ENCODE results near the gene BAD.

- TF ChIP-seq, protein P1, sequence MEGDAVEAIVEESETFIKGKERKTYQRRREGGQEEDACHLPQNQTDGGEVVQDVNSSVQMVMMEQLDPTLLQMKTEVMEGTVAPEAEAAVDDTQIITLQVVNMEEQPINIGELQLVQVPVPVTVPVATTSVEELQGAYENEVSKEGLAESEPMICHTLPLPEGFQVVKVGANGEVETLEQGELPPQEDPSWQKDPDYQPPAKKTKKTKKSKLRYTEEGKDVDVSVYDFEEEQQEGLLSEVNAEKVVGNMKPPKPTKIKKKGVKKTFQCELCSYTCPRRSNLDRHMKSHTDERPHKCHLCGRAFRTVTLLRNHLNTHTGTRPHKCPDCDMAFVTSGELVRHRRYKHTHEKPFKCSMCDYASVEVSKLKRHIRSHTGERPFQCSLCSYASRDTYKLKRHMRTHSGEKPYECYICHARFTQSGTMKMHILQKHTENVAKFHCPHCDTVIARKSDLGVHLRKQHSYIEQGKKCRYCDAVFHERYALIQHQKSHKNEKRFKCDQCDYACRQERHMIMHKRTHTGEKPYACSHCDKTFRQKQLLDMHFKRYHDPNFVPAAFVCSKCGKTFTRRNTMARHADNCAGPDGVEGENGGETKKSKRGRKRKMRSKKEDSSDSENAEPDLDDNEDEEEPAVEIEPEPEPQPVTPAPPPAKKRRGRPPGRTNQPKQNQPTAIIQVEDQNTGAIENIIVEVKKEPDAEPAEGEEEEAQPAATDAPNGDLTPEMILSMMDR (IDR thresholded peaks at IDR 0.05) = no peak
- TF ChIP-seq HMGXB4 (CRISPR knock-in tag; IDR thresholded peaks at IDR 0.05) (no peak), AFF4 (CRISPR knock-in tag; IDR thresholded peaks at IDR 0.05; ENCODE audit: borderline replicate concordance) (no peak), SMAD3 (CRISPR knock-in tag; IDR thresholded peaks at IDR 0.05; ENCODE audit: borderline replicate concordance) (no peak), ZNF512 (CRISPR knock-in tag; IDR thresholded peaks at IDR 0.05; ENCODE audit: borderline replicate concordance) (no peak), ZNF232 (CRISPR knock-in tag; IDR thresholded peaks at IDR 0.05) (no peak)
- TF ChIP-seq, protein P2, sequence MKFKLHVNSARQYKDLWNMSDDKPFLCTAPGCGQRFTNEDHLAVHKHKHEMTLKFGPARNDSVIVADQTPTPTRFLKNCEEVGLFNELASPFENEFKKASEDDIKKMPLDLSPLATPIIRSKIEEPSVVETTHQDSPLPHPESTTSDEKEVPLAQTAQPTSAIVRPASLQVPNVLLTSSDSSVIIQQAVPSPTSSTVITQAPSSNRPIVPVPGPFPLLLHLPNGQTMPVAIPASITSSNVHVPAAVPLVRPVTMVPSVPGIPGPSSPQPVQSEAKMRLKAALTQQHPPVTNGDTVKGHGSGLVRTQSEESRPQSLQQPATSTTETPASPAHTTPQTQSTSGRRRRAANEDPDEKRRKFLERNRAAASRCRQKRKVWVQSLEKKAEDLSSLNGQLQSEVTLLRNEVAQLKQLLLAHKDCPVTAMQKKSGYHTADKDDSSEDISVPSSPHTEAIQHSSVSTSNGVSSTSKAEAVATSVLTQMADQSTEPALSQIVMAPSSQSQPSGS (CRISPR knock-in tag; IDR thresholded peaks at IDR 0.05; ENCODE audit: borderline replicate concordance, low read depth) = no peak
- TF ChIP-seq, protein P3, sequence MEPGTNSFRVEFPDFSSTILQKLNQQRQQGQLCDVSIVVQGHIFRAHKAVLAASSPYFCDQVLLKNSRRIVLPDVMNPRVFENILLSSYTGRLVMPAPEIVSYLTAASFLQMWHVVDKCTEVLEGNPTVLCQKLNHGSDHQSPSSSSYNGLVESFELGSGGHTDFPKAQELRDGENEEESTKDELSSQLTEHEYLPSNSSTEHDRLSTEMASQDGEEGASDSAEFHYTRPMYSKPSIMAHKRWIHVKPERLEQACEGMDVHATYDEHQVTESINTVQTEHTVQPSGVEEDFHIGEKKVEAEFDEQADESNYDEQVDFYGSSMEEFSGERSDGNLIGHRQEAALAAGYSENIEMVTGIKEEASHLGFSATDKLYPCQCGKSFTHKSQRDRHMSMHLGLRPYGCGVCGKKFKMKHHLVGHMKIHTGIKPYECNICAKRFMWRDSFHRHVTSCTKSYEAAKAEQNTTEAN (CRISPR knock-in tag; IDR thresholded peaks at IDR 0.05) = no peak
- TF ChIP-seq, protein P4, sequence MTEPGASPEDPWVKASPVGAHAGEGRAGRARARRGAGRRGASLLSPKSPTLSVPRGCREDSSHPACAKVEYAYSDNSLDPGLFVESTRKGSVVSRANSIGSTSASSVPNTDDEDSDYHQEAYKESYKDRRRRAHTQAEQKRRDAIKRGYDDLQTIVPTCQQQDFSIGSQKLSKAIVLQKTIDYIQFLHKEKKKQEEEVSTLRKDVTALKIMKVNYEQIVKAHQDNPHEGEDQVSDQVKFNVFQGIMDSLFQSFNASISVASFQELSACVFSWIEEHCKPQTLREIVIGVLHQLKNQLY (CRISPR knock-in tag; IDR thresholded peaks at IDR 0.05) = no peak
These were observed 3.9 kb upstream of the BAD start for GRCh38 chr11:64288353-64288750.
